ENCODE data around the gene PLB1. TPM values are rescaled to one million over a fixed set of nuclear protein-coding genes. Genes with fewer than 3 reads are reported as not detected.

PLB1 gene
- total and polyA plus RNA-seq, 2 experiments from 2014 or later: 0.11 to 0.44 TPM

- Histone ChIP-seq H3K4me1 (ENCODE audit: insufficient read depth) (0 out of 2 replicates have a peak, but pooled peaks cover 8% of the 10 kb centered on the region), H2AFZ (no peak overlapping the region), H3K4me2 (ENCODE audit: unreplicated experiment) (no peak overlapping the region), H3K4me3 (no peak overlapping the region), H3K9ac (no peak overlapping the region), H3K36me3 (ENCODE audit: low read depth) (no peaks in the 10 kb centered on the region), H3K27me3 (replicated peaks; ENCODE audit: insufficient read depth) (no peaks in the 10 kb centered on the region), H4K20me1 (ENCODE audit: insufficient read depth) (no peaks in the 10 kb centered on the region), H3K9me3 (ENCODE audit: low read depth) (no peaks in the 10 kb centered on the region), H3K79me2 (ENCODE audit: insufficient read depth) (no peaks in the 10 kb centered on the region), H3K27ac (no peak overlapping the region), H3K9me2 (ENCODE audit: insufficient read depth) (no peaks in the 10 kb centered on the region), H3F3A (ENCODE audit: insufficient read depth) (no peaks in the 10 kb centered on the region)
- 79 to 82% methylated on average over 6 to 7 of the region's 7 CpGs for WGBS, 2 experiments (ENCODE audit: low coverage in 1 of 2, low lambda C conversion rate in 2 of 2, missing lambda C conversion rate in 2 of 2)
- in situ Hi-C loops (cut with MboI): loop anchor here (10.0 kb wide), 1 partner anchor 156 kb away; the partner anchor contains the start of gene PPP1CB
- TF ChIP-seq EZH2phosphoT487 (IDR thresholded peaks at IDR 0.05; ENCODE audit: insufficient read depth, low read depth) (no peak), EZH2 (IDR thresholded peaks at IDR 0.05; ENCODE audit: insufficient read depth, poor library complexity, severe bottlenecking) (no peak)
- DNase-seq: no peak
Observed at GRCh38 chr2:28598484-28598883, 102.6 kb downstream of the PLB1 start.

- Histone ChIP-seq H3K27ac (no peak overlapping the region), H3K4me1 (ENCODE audit: insufficient read depth) (0 out of 2 replicates have a peak, but pooled peaks cover 8% of the 10 kb centered on the region), H2AFZ (no peak overlapping the region), H3K9me3 (ENCODE audit: low read depth) (no peaks in the 10 kb centered on the region), H3K9me2 (ENCODE audit: insufficient read depth) (no peaks in the 10 kb centered on the region), H4K20me1 (ENCODE audit: insufficient read depth) (no peaks in the 10 kb centered on the region), H3K27me3 (replicated peaks; ENCODE audit: insufficient read depth) (no peaks in the 10 kb centered on the region), H3K36me3 (ENCODE audit: low read depth) (no peaks in the 10 kb centered on the region), H3K9ac (no peak overlapping the region), H3K4me3 (no peak overlapping the region), H3F3A (ENCODE audit: insufficient read depth) (no peaks in the 10 kb centered on the region), H3K4me2 (ENCODE audit: unreplicated experiment) (no peak overlapping the region), H3K79me2 (ENCODE audit: insufficient read depth) (no peaks in the 10 kb centered on the region)
- TF ChIP-seq EZH2phosphoT487 (IDR thresholded peaks at IDR 0.05; ENCODE audit: insufficient read depth, low read depth): no peak
- no peak for TF ChIP-seq EZH2 (IDR thresholded peaks at IDR 0.05; ENCODE audit: insufficient read depth, poor library complexity, severe bottlenecking)
- in situ Hi-C loops (cut with MboI): no loop called here
- no peak for DNase-seq
- WGBS, 2 experiments (ENCODE audit: low coverage in 1 of 2, low lambda C conversion rate in 2 of 2, missing lambda C conversion rate in 2 of 2): 96 to 97% methylated on average over 5 of the region's 5 CpGs
Observed at GRCh38 chr2:28600181-28600580, 104.3 kb downstream of the PLB1 start.

GRCh38 chr2:28601616-28602015 lies 105.8 kb downstream of the PLB1 start:
- Histone ChIP-seq H2AFZ (no peak overlapping the region), H3K79me2 (ENCODE audit: insufficient read depth) (no peaks in the 10 kb centered on the region), H3K4me1 (ENCODE audit: insufficient read depth) (0 out of 2 replicates have a peak, but pooled peaks cover 3% of the 10 kb centered on the region), H3K4me3 (no peak overlapping the region), H3K9ac (no peak overlapping the region), H3F3A (ENCODE audit: insufficient read depth) (no peaks in the 10 kb centered on the region), H3K27me3 (replicated peaks; ENCODE audit: insufficient read depth) (no peaks in the 10 kb centered on the region), H3K4me2 (ENCODE audit: unreplicated experiment) (no peak overlapping the region), H4K20me1 (ENCODE audit: insufficient read depth) (no peaks in the 10 kb centered on the region), H3K27ac (no peak overlapping the region), H3K9me3 (ENCODE audit: low read depth) (no peaks in the 10 kb centered on the region), H3K36me3 (ENCODE audit: low read depth) (no peaks in the 10 kb centered on the region), H3K9me2 (ENCODE audit: insufficient read depth) (no peaks in the 10 kb centered on the region)
- in situ Hi-C loops (cut with MboI): no loop called here
- TF ChIP-seq EZH2phosphoT487 (IDR thresholded peaks at IDR 0.05; ENCODE audit: insufficient read depth, low read depth) (no peak), EZH2 (IDR thresholded peaks at IDR 0.05; ENCODE audit: insufficient read depth, poor library complexity, severe bottlenecking) (no peak)
- WGBS, 2 experiments (ENCODE audit: low coverage in 1 of 2, low lambda C conversion rate in 2 of 2, missing lambda C conversion rate in 2 of 2): 89 to 90% methylated on average over 2 of the region's 2 CpGs
- no peak for DNase-seq

GRCh38 chr2:28602136-28602660 lies 106.3 kb downstream of the PLB1 start:
- Histone ChIP-seq H3K9me2 (ENCODE audit: insufficient read depth) (no peaks in the 10 kb centered on the region), H3K27ac (no peak overlapping the region), H2AFZ (no peak overlapping the region), H4K20me1 (ENCODE audit: insufficient read depth) (no peaks in the 10 kb centered on the region), H3K79me2 (ENCODE audit: insufficient read depth) (no peaks in the 10 kb centered on the region), H3K4me2 (ENCODE audit: unreplicated experiment) (no peak overlapping the region), H3K27me3 (replicated peaks; ENCODE audit: insufficient read depth) (no peaks in the 10 kb centered on the region), H3K4me3 (no peak overlapping the region), H3K36me3 (ENCODE audit: low read depth) (no peaks in the 10 kb centered on the region), H3K9ac (no peak overlapping the region), H3K9me3 (ENCODE audit: low read depth) (no peaks in the 10 kb centered on the region), H3F3A (ENCODE audit: insufficient read depth) (no peaks in the 10 kb centered on the region), H3K4me1 (ENCODE audit: insufficient read depth) (no peaks in the 10 kb centered on the region)
- 76 to 81% methylated on average over 6 of the region's 6 CpGs for WGBS, 2 experiments (ENCODE audit: low coverage in 1 of 2, low lambda C conversion rate in 2 of 2, missing lambda C conversion rate in 2 of 2)
- in situ Hi-C loops (cut with MboI): no loop called here
- DNase-seq: no peak
- TF ChIP-seq EZH2phosphoT487 (IDR thresholded peaks at IDR 0.05; ENCODE audit: insufficient read depth, low read depth): no peak
- no peak for TF ChIP-seq EZH2 (IDR thresholded peaks at IDR 0.05; ENCODE audit: insufficient read depth, poor library complexity, severe bottlenecking)
